Measurements from ENCODE around the gene MFSD12. TPM values are rescaled to one million over a fixed set of nuclear protein-coding genes. Genes with fewer than 3 reads are reported as not detected.

MFSD12 gene
- total and polyA plus RNA-seq, 2 of the 8 experiments (the other 6 are each of a cell fraction or from before 2014, with no cell fraction given): 59.6 to 71.3 TPM

DNA sequence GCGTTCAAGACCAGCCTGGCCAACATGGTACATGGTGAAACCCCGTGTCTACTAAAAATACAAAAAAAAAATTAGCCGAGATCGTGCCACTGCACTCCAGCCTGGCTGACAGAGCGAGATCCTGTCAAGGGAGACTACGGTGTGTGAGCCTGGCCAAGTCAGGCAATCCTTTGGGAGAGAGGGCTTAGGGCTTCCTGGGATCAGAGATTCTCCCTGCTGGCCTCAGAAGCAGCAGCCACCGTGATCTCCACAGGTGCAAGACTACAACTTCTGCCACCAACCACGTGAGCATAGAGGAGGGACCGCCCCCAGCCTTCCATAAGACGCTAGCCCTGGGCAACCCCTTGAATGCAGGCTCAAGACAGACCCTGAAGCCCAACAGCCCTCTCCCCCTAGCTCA lies 7.6 kb downstream of the MFSD12 start:
- H3K79me2 ChIP-seq (ENCODE audit: control insufficient read depth in 1 of 2, insufficient read depth in 2 of 2, low read length in 2 of 2): no peaks in the 10 kb centered on the region
- no peak overlapping the region for H3K14ac ChIP-seq (ENCODE audit: insufficient read length)
- no peak for FAIRE-seq
- H3K9ac ChIP-seq (replicated peaks in 1 of 4; ENCODE audit: extremely low read depth in 1 of 4, low read depth in 3 of 4, low read length in 3 of 4): no peak overlapping the region
- H3K79me1 ChIP-seq (ENCODE audit: low read depth, low read length): peaks cover 2% of the 10 kb centered on the region; the same call in 1 of the 2 replicates
- no peak overlapping the region for H2BK15ac ChIP-seq (ENCODE audit: low read length)
- WGBS, 2 experiments (ENCODE audit: extremely low coverage in 1 of 2, insufficient coverage in 1 of 2, insufficient read length in 1 of 2, insufficient replicate concordance in 2 of 2, low coverage in 1 of 2, low lambda C conversion rate in 2 of 2, missing lambda C conversion rate in 1 of 2): 88% methylated on average over 10 of the region's 10 CpGs; no CpG with 5 or more reads in 1 of the 2 experiments
- H2AK5ac ChIP-seq (ENCODE audit: low read depth, low read length): no peak overlapping the region
- H4K91ac ChIP-seq (replicated peaks; ENCODE audit: insufficient read length, low read length): no peak overlapping the region
- no peak overlapping the region for H3K4me2 ChIP-seq (ENCODE audit: insufficient read depth in 1 of 2, low read depth in 2 of 2, low read length in 2 of 2)
- TF ChIP-seq TCF12 (IDR thresholded peaks at IDR 0.05; ENCODE audit: low read depth, low read length) (no peak), CHD2 (IDR thresholded peaks at IDR 0.05; ENCODE audit: low read length) (no peak), POLR2AphosphoS5 (IDR thresholded peaks at IDR 0.05; ENCODE audit: low read depth, low read length) (no peak), GTF2F1 (IDR thresholded peaks at IDR 0.05; ENCODE audit: borderline replicate concordance, low read depth, low read length) (no peak), ZNF274 (IDR thresholded peaks at IDR 0.05; ENCODE audit: borderline replicate concordance, extremely low read depth, low read length) (no peak), CEBPB (IDR thresholded peaks at IDR 0.05; ENCODE audit: low read depth, low read length) (no peak), SAP30 (IDR thresholded peaks at IDR 0.05; ENCODE audit: insufficient read depth, insufficient replicate concordance, low read length) (no peak), E2F6 (IDR thresholded peaks at IDR 0.05) (no peak), CHD1 (IDR thresholded peaks at IDR 0.05; ENCODE audit: low read depth, low read length) (no peak)
- H4K20me1 ChIP-seq (replicated peaks in 1 of 2; ENCODE audit: control insufficient read depth in 1 of 2, insufficient read depth in 2 of 2, low read length in 2 of 2): peaks cover 8 to 28% of the 10 kb centered on the region in 2 experiments
- no peak overlapping the region for H3K27ac ChIP-seq (ENCODE audit: low read depth, low read length)
- H3K27me3 ChIP-seq (replicated peaks in 1 of 4; ENCODE audit: control insufficient read depth in 3 of 4, extremely low read depth in 1 of 4, insufficient read depth in 3 of 4, low read length in 3 of 4): no peaks in the 10 kb centered on the region; a peak in 1 of 7 replicates
- no peaks in the 10 kb centered on the region for H3K23me2 ChIP-seq (ENCODE audit: low read depth, low read length)
- H3K4me3 ChIP-seq (ENCODE audit: extremely low read depth in 1 of 4, insufficient read depth in 2 of 4, low read depth in 3 of 4, low read length in 4 of 4): no peak overlapping the region
- H2BK120ac ChIP-seq (replicated peaks; ENCODE audit: low read depth, low read length): no peak overlapping the region
- H3K23ac ChIP-seq (ENCODE audit: insufficient read length): no peak overlapping the region
- no peak overlapping the region for H3K18ac ChIP-seq (ENCODE audit: extremely low read depth, low read length)
- ChIA-PET POLR2A (ENCODE audit: partially characterized antibody) (no interaction called here), CTCF (ENCODE audit: partially characterized antibody) (interaction anchor here (1.2 to 7.5 kb wide), 4 partner anchors 16 to 66 kb away, joined by 4 to 54 read pairs (median 4); no protein-coding TSS in a partner anchor)
- no peak overlapping the region for H2BK12ac ChIP-seq (ENCODE audit: low read depth, low read length)
- H3K4ac ChIP-seq (replicated peaks; ENCODE audit: insufficient read length, low read depth, low read length): no peak overlapping the region
- H4K8ac ChIP-seq (ENCODE audit: extremely low read depth, insufficient read depth, low read length): no peak overlapping the region
- H2BK5ac ChIP-seq (ENCODE audit: low read depth, low read length): no peak overlapping the region
- H3K36me3 ChIP-seq (ENCODE audit: control insufficient read depth in 2 of 4, insufficient read depth in 4 of 4, low read length in 3 of 4): peaks cover 0 to 5% (median 1%) of the 10 kb centered on the region in 4 experiments; a peak in 1 of 8 replicates
- no peak overlapping the region for H2BK20ac ChIP-seq (ENCODE audit: low read length)
- no peak overlapping the region for H4K5ac ChIP-seq (ENCODE audit: insufficient read length, low read depth, low read length)
- no peaks in the 10 kb centered on the region for H3K4me1 ChIP-seq (replicated peaks in 1 of 4; ENCODE audit: control insufficient read depth in 3 of 4, insufficient read depth in 4 of 4, low read length in 3 of 4)
- no peaks in the 10 kb centered on the region for H3K9me3 ChIP-seq (ENCODE audit: insufficient read depth in 2 of 2, low read depth in 1 of 2, low read length in 1 of 2)
- no peak for DNase-seq (ENCODE audit: low read depth in 1 of 2, low spot score in 2 of 2)
- no peak overlapping the region for H3K56ac ChIP-seq (replicated peaks; ENCODE audit: insufficient read length, low read depth, low read length)
- no peak overlapping the region for H2AFZ ChIP-seq (ENCODE audit: low read length)

Measured in H1 (cell line).